DOHH2 (cell line): ENCODE measurements around the gene FARS2.

Source experiments
- H3F3A ChIP-seq: fragments of 200-600 bp; sonication (generic), shearing (Covaris generic); 2 replicates; pipeline ENCODE4 v1.6.0; 2016; ENCODE audit warnings: antibody characterized with exemption, mild to moderate bottlenecking; ENCODE audit not compliant: control insufficient read depth, insufficient read depth
- H3K27ac ChIP-seq: fragments of 200-600 bp; sonication (generic); 2 replicates; pipeline ENCODE4 v1.5.1; 2014; ENCODE audit warnings: low read depth, mild to moderate bottlenecking, low read length, moderate library complexity
- H3K27me3 ChIP-seq: fragments of 200-600 bp; sonication (generic); 2 replicates; pipeline ENCODE4 v1.6.1; 2014; ENCODE audit warnings: mild to moderate bottlenecking, low read length, mixed read lengths; ENCODE audit not compliant: control insufficient read depth
- H3K36me3 ChIP-seq: fragments of 200-600 bp; sonication (generic); 2 replicates; pipeline ENCODE4 v1.6.1; 2014; ENCODE audit warnings: mild to moderate bottlenecking, low read length, moderate library complexity, mixed read lengths; ENCODE audit not compliant: control insufficient read depth
- H3K4me1 ChIP-seq: fragments of 200-600 bp; sonication (generic); 2 replicates; pipeline ENCODE4 v1.6.1; 2014; ENCODE audit warnings: mild to moderate bottlenecking, low read length, mixed read lengths; ENCODE audit not compliant: control insufficient read depth
- H3K4me2 ChIP-seq: fragments of 200-600 bp; sonication (generic); 2 replicates; pipeline ENCODE4 v1.6.0; 2014; ENCODE audit warnings: mild to moderate bottlenecking, low read length, moderate library complexity
- H3K4me3 ChIP-seq: fragments of 200-600 bp; sonication (generic); 2 replicates; pipeline ENCODE4 v1.5.1; 2014; ENCODE audit warnings: mild to moderate bottlenecking, low read length, mixed read lengths
- H3K79me2 ChIP-seq: fragments of 200-600 bp; sonication (generic); 2 replicates; pipeline ENCODE4 v1.6.1; 2014; ENCODE audit warnings: mild to moderate bottlenecking, low read length, mixed read lengths; ENCODE audit not compliant: control insufficient read depth
- H3K9me2 ChIP-seq: fragments of 200-600 bp; sonication (generic); replicated peaks from 2 replicates; pipeline ENCODE4 v1.6.1; 2014; ENCODE audit warnings: mild to moderate bottlenecking, low read length, mixed read lengths; ENCODE audit not compliant: control insufficient read depth
- H3K9me3 ChIP-seq: fragments of 200-600 bp; sonication (generic); 2 replicates; pipeline ENCODE4 v1.6.1; 2014; ENCODE audit warnings: antibody characterized with exemption, low read length, mixed read lengths; ENCODE audit not compliant: control insufficient read depth, insufficient read depth
- H4K20me1 ChIP-seq: fragments of 200-600 bp; sonication (generic); 2 replicates; pipeline ENCODE4 v1.6.0; 2014; ENCODE audit warnings: low read depth, mild to moderate bottlenecking, antibody characterized with exemption, low read length, moderate library complexity; ENCODE audit not compliant: control insufficient read depth, insufficient read depth
- EZH2phosphoT487 ChIP-seq: fragments of 200-600 bp; sonication (generic); IDR thresholded peaks from 2 replicates; pipeline ENCODE4 v1.6.1; 2017; ENCODE audit warnings: borderline replicate concordance, mild to moderate bottlenecking, antibody characterized with exemption, low read length, moderate library complexity, mixed read lengths
- TF ChIP-seq, protein P1 (sequence below): fragments of 200-600 bp; sonication (generic); IDR thresholded peaks from one replicate; pipeline ENCODE4 v1.5.1; 2014; ENCODE audit warnings: antibody characterized with exemption, mild to moderate bottlenecking, low read depth, low read length; ENCODE audit not compliant: poor library complexity, severe bottlenecking

FARS2 gene

DNA sequence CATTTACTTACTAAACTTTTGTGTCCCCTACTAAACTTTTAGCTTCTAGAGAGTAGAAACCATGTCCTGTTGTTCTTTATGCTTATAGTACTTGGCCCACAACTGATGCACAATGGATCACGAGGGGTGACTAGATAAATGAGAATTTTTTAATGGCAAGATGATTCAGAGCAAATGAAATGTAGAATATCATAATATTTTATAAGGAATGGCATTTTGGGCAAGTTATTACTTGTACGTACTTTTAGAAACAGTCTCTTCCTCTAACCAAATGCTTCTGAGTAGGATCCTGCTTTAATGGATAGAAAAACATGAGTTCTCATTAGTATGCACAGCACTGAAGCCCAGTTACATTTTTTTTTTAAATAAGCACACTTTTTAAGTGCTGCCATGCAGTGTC, 409.1 kb downstream of the FARS2 start:
- Histone ChIP-seq H3K79me2 (no peaks in the 10 kb centered on the region), H3K36me3 (no peaks in the 10 kb centered on the region; the same call in 1 of the 2 replicates), H3F3A (no peaks in the 10 kb centered on the region; the same call in 1 of the 2 replicates), H3K4me3 (no peak overlapping the region), H3K4me2 (no peak overlapping the region), H3K4me1 (peaks cover 29% of the 10 kb centered on the region), H3K27me3 (no peaks in the 10 kb centered on the region), H4K20me1 (no peaks in the 10 kb centered on the region), H3K27ac (no peak overlapping the region), H3K9me2 (no peaks in the 10 kb centered on the region), H3K9me3 (no peaks in the 10 kb centered on the region)
- TF ChIP-seq, protein P1, sequence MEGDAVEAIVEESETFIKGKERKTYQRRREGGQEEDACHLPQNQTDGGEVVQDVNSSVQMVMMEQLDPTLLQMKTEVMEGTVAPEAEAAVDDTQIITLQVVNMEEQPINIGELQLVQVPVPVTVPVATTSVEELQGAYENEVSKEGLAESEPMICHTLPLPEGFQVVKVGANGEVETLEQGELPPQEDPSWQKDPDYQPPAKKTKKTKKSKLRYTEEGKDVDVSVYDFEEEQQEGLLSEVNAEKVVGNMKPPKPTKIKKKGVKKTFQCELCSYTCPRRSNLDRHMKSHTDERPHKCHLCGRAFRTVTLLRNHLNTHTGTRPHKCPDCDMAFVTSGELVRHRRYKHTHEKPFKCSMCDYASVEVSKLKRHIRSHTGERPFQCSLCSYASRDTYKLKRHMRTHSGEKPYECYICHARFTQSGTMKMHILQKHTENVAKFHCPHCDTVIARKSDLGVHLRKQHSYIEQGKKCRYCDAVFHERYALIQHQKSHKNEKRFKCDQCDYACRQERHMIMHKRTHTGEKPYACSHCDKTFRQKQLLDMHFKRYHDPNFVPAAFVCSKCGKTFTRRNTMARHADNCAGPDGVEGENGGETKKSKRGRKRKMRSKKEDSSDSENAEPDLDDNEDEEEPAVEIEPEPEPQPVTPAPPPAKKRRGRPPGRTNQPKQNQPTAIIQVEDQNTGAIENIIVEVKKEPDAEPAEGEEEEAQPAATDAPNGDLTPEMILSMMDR, result no peak
- no peak for TF ChIP-seq EZH2phosphoT487

DNA sequence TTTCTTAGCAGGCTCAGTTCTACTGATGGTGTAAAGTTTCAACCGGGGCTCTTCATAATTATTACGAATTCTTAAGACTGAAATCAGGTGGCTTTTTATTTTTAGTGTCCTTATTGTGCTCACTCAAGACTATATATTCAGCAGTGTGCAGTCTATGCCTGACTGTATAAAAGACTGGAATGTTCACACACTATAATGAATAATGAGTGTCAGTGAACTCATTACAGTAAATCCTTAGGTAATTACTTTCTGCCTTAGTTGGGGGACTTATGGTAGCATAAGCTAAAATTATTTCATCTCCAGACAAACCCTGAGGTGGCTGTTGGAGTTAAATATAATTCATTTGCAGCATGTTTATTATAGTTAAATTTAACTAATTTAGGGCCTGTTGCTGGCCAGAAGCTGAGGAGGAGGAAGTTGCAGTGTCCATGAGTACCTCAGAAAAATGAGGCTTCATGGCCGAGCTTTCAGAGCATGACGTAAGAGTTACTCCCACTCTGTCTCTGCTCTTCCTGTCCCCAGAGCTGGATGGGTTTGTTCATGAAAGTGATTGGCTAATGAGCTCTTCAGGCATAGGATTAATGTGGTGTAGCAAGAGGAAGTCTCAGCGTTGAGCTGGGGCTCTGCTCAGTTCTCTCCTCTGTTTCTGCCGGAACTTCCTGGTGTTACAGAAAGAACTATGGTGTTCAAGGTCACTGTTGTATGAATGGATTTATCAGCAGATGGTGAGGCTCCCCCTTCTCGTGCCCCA, 409.7 kb downstream of the FARS2 start:
- Histone ChIP-seq H3K4me1 (peaks cover 23% of the 10 kb centered on the region), H3K4me2 (0 out of 2 replicates have a peak overlapping the region, but pooled peaks have one; percentile 0)

DNA sequence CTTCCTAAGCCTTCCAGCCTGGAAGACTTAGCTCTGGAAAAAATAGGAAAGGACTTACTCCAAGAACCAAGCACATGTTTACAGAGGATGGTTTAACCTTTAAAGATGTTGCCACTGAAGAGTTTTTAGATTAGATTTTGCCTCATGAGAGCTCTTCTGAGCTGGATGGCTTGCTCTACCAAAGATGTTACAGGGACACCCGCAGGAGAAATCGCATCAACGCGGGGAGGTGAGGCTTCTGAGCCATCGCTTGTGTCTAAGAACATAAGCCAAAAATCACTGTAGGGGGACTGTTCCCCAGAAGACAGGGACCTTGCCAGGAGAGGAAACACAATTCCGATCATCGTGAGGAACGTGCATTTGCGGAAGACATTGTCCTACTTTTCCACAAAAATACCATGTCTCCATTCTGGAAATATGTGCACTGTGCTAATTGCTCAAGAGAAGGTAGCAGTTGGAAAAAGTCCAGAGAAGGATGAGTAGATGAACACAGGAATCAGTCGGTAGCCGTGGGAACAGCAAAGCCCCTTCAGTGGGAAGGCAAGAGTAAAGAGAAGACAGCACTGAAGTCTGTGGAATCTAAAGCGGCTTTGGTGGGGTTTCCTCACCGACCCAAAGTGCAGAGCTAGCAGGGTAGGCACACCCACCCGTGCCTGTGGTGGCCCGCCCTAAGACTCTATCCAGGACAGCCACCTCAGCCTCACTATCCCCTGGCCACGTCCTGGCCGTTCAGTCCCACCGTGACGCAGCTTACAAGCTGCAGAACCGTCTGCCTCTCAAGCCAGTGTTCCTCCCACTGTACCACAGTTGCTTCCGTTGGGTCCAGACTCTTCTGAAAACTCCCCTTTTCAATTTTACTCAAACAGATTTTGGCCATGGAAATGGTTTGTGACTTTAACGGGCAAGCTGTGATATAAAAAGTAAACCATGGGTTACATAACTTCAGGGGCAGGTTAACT, 410.6 kb downstream of the FARS2 start:
- Histone ChIP-seq H3K4me3 (no peak overlapping the region), H3K4me1 (peaks cover 16% of the 10 kb centered on the region), H3K27ac (no peak overlapping the region)

More for the DNA sequence above, 409.7 kb downstream of the FARS2 start:
- Histone ChIP-seq H3K27ac (no peak overlapping the region), H3K27me3 (no peaks in the 10 kb centered on the region), H3K36me3 (no peaks in the 10 kb centered on the region), H4K20me1 (no peaks in the 10 kb centered on the region), H3K79me2 (no peaks in the 10 kb centered on the region), H3K9me2 (no peaks in the 10 kb centered on the region), H3K4me3 (no peak overlapping the region), H3F3A (no peaks in the 10 kb centered on the region; the same call in 1 of the 2 replicates), H3K9me3 (no peaks in the 10 kb centered on the region)
- TF ChIP-seq EZH2phosphoT487, result no peak
- TF ChIP-seq, protein P1, result no peak

More for the DNA sequence above, 410.6 kb downstream of the FARS2 start:
- 0 out of 2 replicates have a peak overlapping the region, but pooled peaks have one; percentile 0 for H3K4me2 ChIP-seq
- H4K20me1 ChIP-seq, result no peaks in the 10 kb centered on the region
- H3K79me2 ChIP-seq, result no peaks in the 10 kb centered on the region
- no peaks in the 10 kb centered on the region for H3K9me2 ChIP-seq
- no peaks in the 10 kb centered on the region; the same call in 1 of the 2 replicates for H3F3A ChIP-seq
- TF ChIP-seq, protein P1, result peak; percentile 22
- TF ChIP-seq EZH2phosphoT487, result no peak
- H3K36me3 ChIP-seq, result no peaks in the 10 kb centered on the region
- H3K9me3 ChIP-seq, result no peaks in the 10 kb centered on the region
- no peaks in the 10 kb centered on the region for H3K27me3 ChIP-seq
